HG02973 (cell line): ENCODE data around the gene TMEM208.
A peak's percentile ranks its signal among the peaks of the same experiment; 100 is the strongest.

Experiments used
- ATAC-seq: cut with Tn5 transposase; IDR thresholded peaks from one replicate; pipeline ENCODE4 v1.9.1; 2021; ENCODE audit warnings: moderate library complexity; ENCODE audit not compliant: unreplicated experiment

The TMEM208 gene

DNA sequence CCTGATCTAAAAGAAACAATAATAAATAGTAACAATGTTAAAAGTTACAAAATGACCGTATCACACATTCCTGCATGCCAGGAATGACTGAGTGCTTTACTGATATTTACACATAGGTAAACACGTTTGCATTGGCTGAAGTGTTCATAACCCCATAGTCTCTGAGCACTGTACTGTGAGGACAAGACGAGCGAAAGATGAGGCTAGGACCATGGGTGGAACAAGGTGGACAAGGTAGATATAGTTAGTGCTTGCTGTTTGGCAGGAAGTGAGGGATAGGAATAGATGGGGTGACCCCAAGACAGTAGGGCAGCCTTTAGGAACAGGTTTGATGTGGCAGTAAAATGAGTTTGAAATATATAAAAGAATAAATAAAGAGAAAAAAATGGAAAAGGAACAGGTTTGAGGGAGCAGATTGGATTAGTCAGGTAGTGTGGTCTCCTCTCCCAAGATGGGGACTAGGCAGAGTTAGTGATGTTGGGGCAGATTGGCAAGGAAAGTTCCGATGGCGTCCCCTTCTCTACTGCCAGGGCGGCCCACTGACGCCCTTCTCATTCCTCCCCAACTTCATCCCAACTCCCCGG lies 35.4 kb upstream of the TMEM208 start:
- no peak for ATAC-seq

GRCh38 chr16:67191995-67192681 lies 34.8 kb upstream of the TMEM208 start, which contains the start of gene E2F4:
TSS of gene E2F4 (plus strand) at chr16:67192155. CDS start at chr16:67192228, 73 bp downstream.
- ATAC-seq = peak; percentile 87

- no peak for ATAC-seq
These were observed 34.1 kb upstream of the TMEM208 start for GRCh38 chr16:67192781-67193361.

DNA sequence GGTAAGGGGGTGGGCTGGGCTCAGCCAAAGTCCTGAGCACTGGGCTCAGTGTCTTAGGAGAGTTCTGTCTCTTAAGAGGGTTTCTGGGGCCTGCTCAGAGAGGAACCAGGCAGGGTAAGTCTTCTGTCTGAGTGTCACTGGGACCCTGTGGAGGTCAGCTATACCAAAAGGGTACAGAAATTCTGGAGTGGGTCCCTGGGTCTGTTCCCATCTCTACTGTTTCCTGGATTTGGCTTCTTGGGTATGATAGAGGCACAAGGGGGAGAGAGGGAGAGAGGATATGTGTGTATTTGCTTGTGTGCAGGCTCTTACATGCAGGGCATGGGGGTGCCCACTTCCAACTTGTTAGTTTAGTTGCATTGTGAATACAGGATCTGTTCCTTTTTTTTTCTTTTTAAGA lies 33.4 kb upstream of the TMEM208 start:
- no peak for ATAC-seq

GRCh38 chr16:67194260-67194659 lies 32.7 kb upstream of the TMEM208 start:
- ATAC-seq = no peak

- no peak for ATAC-seq
These were observed 31.3 kb upstream of the TMEM208 start for GRCh38 chr16:67195676-67196075.

- ATAC-seq = no peak
These were observed 30.0 kb upstream of the TMEM208 start for GRCh38 chr16:67196881-67197280.

- no peak for ATAC-seq
These were observed 29.2 kb upstream of the TMEM208 start for GRCh38 chr16:67197704-67198103.

GRCh38 chr16:67198238-67198734 lies 28.6 kb upstream of the TMEM208 start:
- no peak for ATAC-seq

GRCh38 chr16:67199011-67199807 lies 27.7 kb upstream of the TMEM208 start, which contains the start of gene ELMO3:
TSS of gene ELMO3 (plus strand) at chr16:67199131. CDS start at chr16:67199327, 196 bp downstream.
- no peak for ATAC-seq

GRCh38 chr16:67199808-67200198 lies 27.1 kb upstream of the TMEM208 start:
- no peak for ATAC-seq

DNA sequence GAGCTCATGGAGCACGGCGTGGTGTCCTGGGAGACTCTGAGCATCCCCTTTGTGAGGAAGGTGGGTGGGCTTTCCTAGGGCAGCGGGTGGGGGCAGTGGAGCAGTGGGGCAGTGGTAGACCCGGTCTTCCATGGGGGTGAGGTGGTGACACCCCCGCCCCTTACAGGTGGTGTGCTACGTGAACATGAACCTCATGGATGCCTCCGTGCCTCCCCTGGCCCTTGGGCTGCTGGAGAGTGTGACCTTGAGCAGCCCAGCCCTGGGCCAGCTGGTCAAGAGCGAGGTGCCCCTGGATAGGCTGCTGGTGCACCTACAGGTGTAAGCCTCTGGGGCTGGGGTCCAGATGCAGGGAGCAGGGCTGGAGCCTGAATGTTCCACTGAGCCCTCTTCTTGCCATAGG lies 26.4 kb upstream of the TMEM208 start:
- ATAC-seq = no peak

DNA sequence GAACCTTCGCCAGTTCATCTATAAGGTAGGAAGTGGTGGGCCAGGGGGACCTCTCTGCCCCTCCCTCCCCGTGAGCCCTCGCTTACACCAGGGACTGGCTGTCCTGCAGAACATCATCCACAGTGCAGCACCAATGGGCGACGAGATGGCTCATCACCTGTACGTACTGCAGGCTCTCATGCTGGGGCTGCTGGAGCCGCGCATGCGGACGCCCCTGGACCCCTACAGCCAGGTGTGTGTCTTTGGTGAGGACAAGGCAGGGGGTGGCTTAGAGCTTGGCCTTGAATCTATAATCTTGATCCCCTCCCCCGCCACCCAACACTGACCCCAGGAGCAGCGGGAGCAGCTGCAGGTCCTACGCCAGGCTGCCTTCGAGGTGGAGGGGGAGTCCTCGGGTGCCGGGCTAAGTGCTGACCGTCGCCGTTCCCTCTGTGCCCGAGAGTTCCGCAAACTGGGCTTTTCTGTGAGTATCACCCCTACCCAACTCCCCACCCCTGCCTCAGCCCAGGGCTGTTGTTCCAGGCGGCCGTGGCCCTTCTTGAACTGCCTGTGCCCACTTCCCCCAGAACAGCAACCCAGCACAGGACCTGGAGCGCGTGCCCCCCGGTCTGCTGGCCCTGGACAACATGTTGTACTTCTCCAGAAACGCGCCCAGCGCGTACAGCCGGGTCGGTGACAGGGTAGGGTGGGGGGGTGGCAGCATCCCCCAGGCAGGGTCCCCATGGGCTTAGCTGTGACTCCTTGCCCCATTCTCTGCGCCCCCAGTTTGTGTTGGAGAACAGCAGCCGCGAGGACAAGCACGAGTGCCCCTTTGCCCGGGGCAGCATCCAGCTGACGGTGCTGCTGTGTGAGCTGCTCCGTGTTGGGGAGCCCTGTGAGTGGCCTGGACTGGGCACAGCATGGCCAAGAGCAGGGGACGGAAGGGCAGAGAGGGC lies 25.3 kb upstream of the TMEM208 start:
- no peak for ATAC-seq

DNA sequence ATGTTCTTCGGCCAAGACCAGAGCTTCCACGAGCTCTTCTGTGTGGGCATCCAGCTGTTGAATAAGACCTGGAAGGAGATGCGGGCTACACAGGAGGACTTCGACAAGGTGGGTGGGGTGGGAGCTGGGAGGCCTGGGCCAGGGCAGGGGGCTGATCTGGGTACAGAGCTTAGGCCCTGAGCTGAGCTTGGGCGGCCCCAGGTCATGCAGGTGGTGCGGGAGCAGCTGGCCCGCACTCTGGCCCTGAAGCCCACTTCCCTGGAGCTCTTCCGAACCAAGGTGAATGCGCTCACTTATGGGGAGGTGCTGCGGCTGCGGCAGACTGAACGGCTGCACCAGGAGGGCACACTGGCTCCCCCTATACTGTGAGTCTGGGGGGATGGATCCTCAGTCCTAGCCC lies 24.5 kb upstream of the TMEM208 start:
- ATAC-seq = no peak

DNA sequence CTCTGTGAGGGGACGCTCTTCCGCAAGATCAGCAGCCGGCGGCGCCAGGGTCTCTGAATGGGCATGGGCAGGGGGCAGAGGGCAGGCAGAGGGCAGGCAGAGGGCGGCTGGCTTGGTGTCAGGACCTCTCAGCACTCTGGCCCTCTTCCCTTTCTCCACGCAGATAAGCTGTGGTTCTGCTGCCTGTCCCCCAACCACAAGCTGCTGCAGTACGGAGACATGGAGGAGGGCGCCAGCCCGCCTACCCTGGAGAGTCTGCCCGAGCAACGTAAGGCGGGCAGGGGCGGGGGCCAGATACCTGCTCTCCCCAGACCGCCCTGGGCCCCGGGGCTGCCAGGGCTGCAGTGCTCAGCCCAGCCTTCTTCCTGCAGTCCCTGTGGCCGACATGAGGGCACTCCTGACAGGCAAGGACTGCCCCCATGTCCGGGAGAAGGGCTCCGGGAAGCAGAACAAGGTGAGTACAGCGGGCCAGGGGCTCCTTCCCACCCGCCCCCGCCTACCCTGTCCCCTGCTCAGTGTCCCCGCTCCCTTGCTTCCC lies 23.9 kb upstream of the TMEM208 start:
- ATAC-seq = no peak

GRCh38 chr16:67204076-67204475 lies 22.9 kb upstream of the TMEM208 start:
- ATAC-seq = no peak

GRCh38 chr16:67206129-67206837 lies 20.6 kb upstream of the TMEM208 start:
- no peak for ATAC-seq

- no peak for ATAC-seq
These were observed 20.1 kb upstream of the TMEM208 start for GRCh38 chr16:67206838-67207248.
